Right lobe of liver (tissue), 4 donors: ENCODE measurements around the gene NIT1.

ENCODE experiments used
- POLR2A ChIP-seq: fragments of 450-650 bp; IDR thresholded peaks from one replicate; pipeline ENCODE4 v1.6.1; 2017; ENCODE audit warnings: antibody characterized with exemption, mild to moderate bottlenecking
- TF ChIP-seq, protein P1 (sequence below), 4 donors: fragments of 200-600 bp in 3 of 4; fragments of 450-650 bp in 1 of 4; IDR thresholded peaks; one replicate each; pipeline versions ENCODE4 v1.5.1 to v1.8.0; 2016 to 2022; ENCODE audit warnings: antibody characterized with exemption in 4 of 4, mild to moderate bottlenecking in 2 of 4
- donor health status: DM: no; HTN: no; CAD: no.
- donor health status: DM: no; HTN: no; CAD: no.
- donor health status: DM: no; HTN: yes; CAD: no.

DNA sequence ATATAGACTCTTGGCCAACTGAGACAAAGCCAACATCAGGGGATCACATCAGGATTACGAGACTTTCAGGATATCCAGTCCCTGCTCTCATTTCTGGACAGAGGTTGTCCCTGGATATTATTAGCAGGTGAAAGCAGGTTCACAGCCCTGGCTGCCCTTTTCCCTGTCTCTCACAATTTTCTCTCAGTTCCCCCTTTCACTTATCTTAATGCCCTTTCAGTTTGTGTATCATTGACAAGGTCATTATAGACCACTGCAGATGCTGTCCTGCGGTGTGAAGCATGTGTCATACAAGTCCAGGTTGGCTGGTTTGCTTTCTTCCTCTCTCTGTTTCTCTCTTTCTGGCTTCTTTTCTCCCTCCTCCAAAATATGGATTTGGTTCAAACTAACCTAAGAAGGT, 21.9 kb upstream of the NIT1 start:
- TF ChIP-seq, protein P1, sequence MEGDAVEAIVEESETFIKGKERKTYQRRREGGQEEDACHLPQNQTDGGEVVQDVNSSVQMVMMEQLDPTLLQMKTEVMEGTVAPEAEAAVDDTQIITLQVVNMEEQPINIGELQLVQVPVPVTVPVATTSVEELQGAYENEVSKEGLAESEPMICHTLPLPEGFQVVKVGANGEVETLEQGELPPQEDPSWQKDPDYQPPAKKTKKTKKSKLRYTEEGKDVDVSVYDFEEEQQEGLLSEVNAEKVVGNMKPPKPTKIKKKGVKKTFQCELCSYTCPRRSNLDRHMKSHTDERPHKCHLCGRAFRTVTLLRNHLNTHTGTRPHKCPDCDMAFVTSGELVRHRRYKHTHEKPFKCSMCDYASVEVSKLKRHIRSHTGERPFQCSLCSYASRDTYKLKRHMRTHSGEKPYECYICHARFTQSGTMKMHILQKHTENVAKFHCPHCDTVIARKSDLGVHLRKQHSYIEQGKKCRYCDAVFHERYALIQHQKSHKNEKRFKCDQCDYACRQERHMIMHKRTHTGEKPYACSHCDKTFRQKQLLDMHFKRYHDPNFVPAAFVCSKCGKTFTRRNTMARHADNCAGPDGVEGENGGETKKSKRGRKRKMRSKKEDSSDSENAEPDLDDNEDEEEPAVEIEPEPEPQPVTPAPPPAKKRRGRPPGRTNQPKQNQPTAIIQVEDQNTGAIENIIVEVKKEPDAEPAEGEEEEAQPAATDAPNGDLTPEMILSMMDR (IDR thresholded peaks at IDR 0.05): no peak
- TF ChIP-seq POLR2A: no peak
